ENCODE data around the gene CNPY1. TPM values are rescaled to one million over a fixed set of nuclear protein-coding genes. Genes with fewer than 3 reads are reported as not detected.

The CNPY1 gene
- total RNA-seq, 1 donor, result not detected

- no peak for DNase-seq (ENCODE audit: low read depth)
- TF ChIP-seq CTCF (IDR thresholded peaks at IDR 0.05; ENCODE audit: insufficient read depth, low read depth, low read length), result no peak
- no peak overlapping the region for H3K4me3 ChIP-seq (ENCODE audit: low read depth, low read length)
Observed at GRCh38 chr7:155538293-155538692, 8.1 kb downstream of the CNPY1 start.

- no peak for TF ChIP-seq CTCF (IDR thresholded peaks at IDR 0.05; ENCODE audit: insufficient read depth, low read depth, low read length)
- no peak for DNase-seq (ENCODE audit: low read depth)
- no peak overlapping the region for H3K4me3 ChIP-seq (ENCODE audit: low read depth, low read length)
Observed at GRCh38 chr7:155536451-155536850, 9.9 kb downstream of the CNPY1 start.

GRCh38 chr7:155534691-155535090 lies 11.7 kb downstream of the CNPY1 start:
- no peak overlapping the region for H3K4me3 ChIP-seq (ENCODE audit: low read depth, low read length)
- no peak for TF ChIP-seq CTCF (IDR thresholded peaks at IDR 0.05; ENCODE audit: insufficient read depth, low read depth, low read length)
- no peak for DNase-seq (ENCODE audit: low read depth)

DNA sequence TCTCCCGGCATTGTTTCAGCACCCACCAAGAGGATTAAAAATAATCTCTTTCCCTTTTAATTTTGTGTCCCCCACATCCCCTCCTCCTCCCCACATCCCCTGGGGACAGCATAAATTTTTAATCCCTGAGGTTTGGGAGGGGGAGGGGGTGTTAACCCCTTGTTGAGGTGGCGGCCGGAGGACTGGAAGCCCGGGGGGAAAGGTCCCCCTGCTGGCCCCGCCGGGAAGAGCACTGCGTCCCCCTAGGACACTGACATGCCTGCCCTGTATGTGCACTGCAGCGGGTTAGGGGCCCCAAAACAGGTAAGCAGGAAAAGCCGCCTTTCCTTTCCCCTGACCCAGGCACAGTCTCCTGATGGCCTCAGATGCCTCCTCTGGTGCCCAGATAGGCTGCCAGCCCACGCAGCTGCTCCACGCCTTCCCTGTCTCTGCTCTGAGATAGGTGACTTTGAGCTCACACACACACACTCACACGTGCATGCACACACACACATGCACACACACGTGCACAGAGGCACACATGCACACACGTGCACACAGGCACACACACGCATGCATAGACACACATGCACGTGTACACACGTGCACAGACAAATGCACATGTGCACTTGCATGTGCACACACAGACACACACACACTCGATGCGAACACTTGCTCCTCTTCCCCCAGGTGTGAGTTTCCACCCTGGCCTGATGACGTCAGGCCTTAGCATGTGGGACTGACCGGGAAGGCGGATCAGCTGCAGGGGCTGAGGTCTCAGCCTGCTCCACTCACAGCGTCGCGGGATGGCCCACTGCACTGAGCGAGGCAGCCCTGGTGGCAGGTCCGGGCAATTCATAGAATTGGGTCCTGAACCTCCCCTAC lies 12.3 kb downstream of the CNPY1 start:
- peak; percentile 52 for TF ChIP-seq CTCF (IDR thresholded peaks at IDR 0.05; ENCODE audit: insufficient read depth, low read depth, low read length)
- peak; percentile 11 for DNase-seq (ENCODE audit: low read depth)
- H3K4me3 ChIP-seq (ENCODE audit: low read depth, low read length), result no peak overlapping the region

DNA sequence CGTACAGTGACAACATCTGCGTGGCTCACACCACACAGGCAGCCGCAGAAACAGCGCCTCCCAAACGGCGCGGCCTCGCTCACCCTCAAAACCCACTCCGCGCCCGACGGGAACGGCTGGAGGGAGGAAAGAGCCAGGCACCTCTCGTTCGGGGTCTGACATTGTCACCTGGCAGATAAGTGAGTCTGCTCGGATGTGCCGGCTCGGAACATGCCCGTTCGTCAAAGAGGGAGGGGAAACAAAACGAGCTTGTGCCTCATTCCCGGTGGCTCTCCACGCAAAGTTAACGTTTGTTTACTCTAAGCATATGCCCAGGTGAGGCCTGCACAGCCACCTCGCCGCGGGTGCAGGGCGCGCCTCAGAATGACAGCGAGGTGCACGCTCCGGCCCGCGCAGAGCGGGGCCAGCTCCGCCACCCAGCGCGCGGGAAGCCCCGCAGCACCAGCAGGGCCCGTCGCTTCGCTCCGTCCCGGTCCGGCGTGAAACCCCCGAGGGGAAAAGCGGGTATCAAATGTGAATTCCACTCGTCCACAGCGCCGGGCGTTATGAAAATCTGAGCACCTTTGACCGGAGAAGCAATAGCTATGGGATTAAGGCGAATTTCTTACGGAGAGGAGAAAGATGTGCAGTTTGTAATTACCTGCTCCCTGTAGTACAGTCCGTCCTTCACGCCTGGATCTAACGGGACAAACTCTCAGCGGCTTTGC lies 13.1 kb downstream of the CNPY1 start:
- no peak for TF ChIP-seq CTCF (IDR thresholded peaks at IDR 0.05; ENCODE audit: insufficient read depth, low read depth, low read length)
- DNase-seq (ENCODE audit: low read depth), result no peak
- H3K4me3 ChIP-seq (ENCODE audit: low read depth, low read length), result no peak overlapping the region

DNA sequence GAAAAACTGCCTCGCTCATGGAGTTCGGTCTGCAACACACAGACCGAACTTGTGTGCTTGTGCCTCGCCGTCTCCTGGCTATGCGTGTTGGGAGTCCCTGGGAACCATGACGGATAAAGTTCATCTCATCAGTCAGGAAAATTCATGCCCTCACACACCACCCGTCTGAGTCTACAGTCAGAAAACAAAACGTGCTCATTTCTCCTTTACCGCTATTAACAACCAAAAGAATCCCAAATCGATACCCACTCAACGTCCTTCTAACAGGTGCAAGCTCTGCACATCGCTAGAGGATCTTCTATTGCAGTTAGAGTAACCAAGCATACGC lies 13.6 kb downstream of the CNPY1 start:
- H3K4me3 ChIP-seq (ENCODE audit: low read depth, low read length), result no peak overlapping the region
- TF ChIP-seq CTCF (IDR thresholded peaks at IDR 0.05; ENCODE audit: insufficient read depth, low read depth, low read length), result no peak
- DNase-seq (ENCODE audit: low read depth), result no peak

All from fibroblast of villous mesenchyme (primary cell).